Measurements from ENCODE around the gene REX1BD. TPM values are rescaled to one million over a fixed set of nuclear protein-coding genes. Genes with fewer than 3 reads are reported as not detected.

Gene REX1BD
- total and polyA plus RNA-seq, 10 of the 15 experiments (the other 5 are each of a cell fraction or from before 2014, with no cell fraction given): 1.1 to 101 (median 35.0) TPM

GRCh38 chr19:18558202-18558555, 30.4 kb upstream of the REX1BD start:
- ChIA-PET POLR2A (interaction anchor here (0.6 to 7.5 kb wide), 15 partner anchors 12 to 361 kb away, joined by 3 to 79 read pairs (median 4); partner anchors contain the start of genes DDX49, ELL, FKBP8 and REX1BD), SMC1A (ENCODE audit: uncharacterized antibody, unreplicated experiment) (interaction anchor here (0.8 to 4.8 kb wide), 10 partner anchors 9 to 80 kb away, joined by 3 to 29 read pairs (median 4); partner anchors contain the start of genes ELL, FKBP8, REX1BD and UBA52), CTCF (interaction anchor here (0.7 to 5.6 kb wide), 11 partner anchors 11 to 289 kb away, joined by 3 to 35 read pairs (median 5); partner anchors contain the start of genes ELL, FKBP8, REX1BD and UBA52), RAD21 (ENCODE audit: unreplicated experiment) (interaction anchor here (1.0 to 7.1 kb wide), 10 partner anchors 14 to 361 kb away, joined by 3 to 39 read pairs (median 6); partner anchors contain the start of genes COPE, DDX49, ELL and FKBP8)
- Histone ChIP-seq H3K4me2 (ENCODE audit: control insufficient read depth, insufficient read depth) (peak overlapping the region; percentile 82), H4K20me1 (ENCODE audit: control insufficient read depth, insufficient read depth) (no peaks in the 10 kb centered on the region), H3K4me1 (ENCODE audit: control insufficient read depth, insufficient read depth, low read length) (no peaks in the 10 kb centered on the region), H3K4me3 (peak overlapping the region; percentile 95), H3K27me3 (replicated peaks in 1 of 2; ENCODE audit: control insufficient read depth in 2 of 2, insufficient read depth in 2 of 2, low read length in 1 of 2) (no peaks in the 10 kb centered on the region), H3K27ac (ENCODE audit: control insufficient read depth, insufficient read depth) (peak overlapping the region; percentile 60), H3K36me3 (ENCODE audit: control insufficient read depth in 2 of 2, insufficient read depth in 2 of 2, low read length in 1 of 2) (peaks cover 6 to 7% of the 10 kb centered on the region in 2 experiments; a peak in 3 of 4 replicates), H3K9ac (ENCODE audit: control insufficient read depth, insufficient read depth, low read length) (peak overlapping the region; percentile 89), H2AFZ (ENCODE audit: control insufficient read depth, low read depth, low read length) (no peak overlapping the region), H3K79me2 (ENCODE audit: control insufficient read depth, insufficient read depth, low read length) (peaks cover 32% of the 10 kb centered on the region), H3K9me3 (replicated peaks; ENCODE audit: control insufficient read depth, insufficient read depth, low read length) (no peaks in the 10 kb centered on the region)
- BruUV-seq (replicated peaks): TSS peak; percentile 81
- in situ Hi-C loops (cut with MboI): no loop called here
- intact Hi-C loops (cut with micrococcal nuclease; ENCODE audit: unreplicated experiment): no loop called here
- DNase-seq (ENCODE audit: low read depth, low spot score): no peak
- TF ChIP-seq RELB (IDR thresholded peaks at IDR 0.05; ENCODE audit: low read depth) (no peak), SMARCA5 (IDR thresholded peaks at IDR 0.05) (0 out of 2 replicates have a peak, but pooled peaks have one; percentile 13), IKZF1 (conservative IDR thresholded peaks at IDR 0.05) (peak; percentile 2; the same call in 1 of the 2 replicates)
- peak; percentile 7 for FAIRE-seq
- WGBS (ENCODE audit: insufficient coverage, insufficient replicate concordance, low lambda C conversion rate, missing lambda C conversion rate): under 1% methylated on average over 11 of the region's 11 CpGs
- peak; percentile 19 for ATAC-seq

- Histone ChIP-seq H3K36me3 (ENCODE audit: control insufficient read depth in 2 of 2, insufficient read depth in 2 of 2, low read length in 1 of 2) (peaks cover 6 to 9% of the 10 kb centered on the region in 2 experiments; a peak in 3 of 4 replicates), H3K27ac (ENCODE audit: control insufficient read depth, insufficient read depth) (peak overlapping the region; percentile 60), H4K20me1 (ENCODE audit: control insufficient read depth, insufficient read depth) (no peaks in the 10 kb centered on the region), H3K27me3 (replicated peaks in 1 of 2; ENCODE audit: control insufficient read depth in 2 of 2, insufficient read depth in 2 of 2, low read length in 1 of 2) (no peaks in the 10 kb centered on the region), H3K4me1 (ENCODE audit: control insufficient read depth, insufficient read depth, low read length) (no peaks in the 10 kb centered on the region), H3K9ac (ENCODE audit: control insufficient read depth, insufficient read depth, low read length) (peak overlapping the region; percentile 89), H2AFZ (ENCODE audit: control insufficient read depth, low read depth, low read length) (no peak overlapping the region), H3K4me2 (ENCODE audit: control insufficient read depth, insufficient read depth) (peak overlapping the region; percentile 82), H3K4me3 (peak overlapping the region; percentile 95), H3K9me3 (replicated peaks; ENCODE audit: control insufficient read depth, insufficient read depth, low read length) (no peaks in the 10 kb centered on the region), H3K79me2 (ENCODE audit: control insufficient read depth, insufficient read depth, low read length) (peaks cover 32% of the 10 kb centered on the region)
- ChIA-PET CTCF (interaction anchor here (0.7 to 5.6 kb wide), 11 partner anchors 12 to 289 kb away, joined by 3 to 35 read pairs (median 5); partner anchors contain the start of genes ELL, FKBP8, REX1BD and UBA52), SMC1A (ENCODE audit: uncharacterized antibody, unreplicated experiment) (interaction anchor here (0.8 to 4.8 kb wide), 10 partner anchors 8 to 80 kb away, joined by 3 to 29 read pairs (median 4); partner anchors contain the start of genes ELL, FKBP8, REX1BD and UBA52), RAD21 (ENCODE audit: unreplicated experiment) (interaction anchor here (1.0 to 7.1 kb wide), 9 partner anchors 13 to 361 kb away, joined by 3 to 39 read pairs (median 8); partner anchors contain the start of genes COPE, DDX49, ELL and FKBP8), POLR2A (interaction anchor here (0.7 to 7.5 kb wide), 11 partner anchors 13 to 361 kb away, joined by 3 to 79 read pairs (median 7); partner anchors contain the start of genes DDX49, ELL, FKBP8 and REX1BD)
- in situ Hi-C loops (cut with MboI): no loop called here
- DNase-seq (ENCODE audit: low read depth, low spot score) (no peak), ATAC-seq (peak; percentile 5; the same call in 2 of the 3 replicates), FAIRE-seq (no peak)
- 2% methylated on average over 3 of the region's 3 CpGs for WGBS (ENCODE audit: insufficient coverage, insufficient replicate concordance, low lambda C conversion rate, missing lambda C conversion rate)
- BruUV-seq (replicated peaks): no TSS peak
- peak; percentile 42 for TF ChIP-seq POLR2A (IDR thresholded peaks at IDR 0.05; ENCODE audit: low read depth, low read length)
- no peak for TF ChIP-seq EP300 (IDR thresholded peaks at IDR 0.05; ENCODE audit: borderline replicate concordance in 1 of 2, control insufficient read depth in 1 of 2, low read depth in 2 of 2, low read length in 2 of 2)
- peak; percentile 41; the same call in 1 of the 2 replicates for TF ChIP-seq ZNF384 (IDR thresholded peaks at IDR 0.05; ENCODE audit: borderline replicate concordance, low read depth, low read length)
- intact Hi-C loops (cut with micrococcal nuclease; ENCODE audit: unreplicated experiment): no loop called here
These were observed 30.0 kb upstream of the REX1BD start for GRCh38 chr19:18558604-18559003.

Measured in GM12878 (cell line).